HG02981 (cell line): Measurements from ENCODE around the gene LMNTD2.
A peak's percentile ranks its signal among the peaks of the same experiment; 100 is the strongest.

Source experiments
- ATAC-seq: cut with Tn5 transposase; IDR thresholded peaks from one replicate; pipeline ENCODE4 v1.9.1; 2021; ENCODE audit warnings: mild to moderate bottlenecking, moderate library complexity; ENCODE audit not compliant: unreplicated experiment

LMNTD2 gene

GRCh38 chr11:554428-555226 is 5.9 kb downstream of the LMNTD2 start:
- ATAC-seq = peak; percentile 69

GRCh38 chr11:553988-554340 is 6.6 kb downstream of the LMNTD2 start:
- ATAC-seq = no peak

- no peak for ATAC-seq
Observed at GRCh38 chr11:553083-553987, 7.2 kb downstream of the LMNTD2 start.

GRCh38 chr11:551596-551995 is 8.9 kb downstream of the LMNTD2 start:
- no peak for ATAC-seq

- ATAC-seq = no peak
Observed at GRCh38 chr11:551131-551530, 9.4 kb downstream of the LMNTD2 start.

- ATAC-seq = no peak
Observed at GRCh38 chr11:550746-551085, 9.8 kb downstream of the LMNTD2 start.

GRCh38 chr11:550021-550745 is 10.4 kb downstream of the LMNTD2 start:
- ATAC-seq = no peak

- no peak for ATAC-seq
Observed at GRCh38 chr11:548700-549603, 11.6 kb downstream of the LMNTD2 start.

- ATAC-seq = no peak
Observed at GRCh38 chr11:545171-545570, 15.4 kb downstream of the LMNTD2 start.

- ATAC-seq = no peak
Observed at GRCh38 chr11:544817-545166, 15.7 kb downstream of the LMNTD2 start.

GRCh38 chr11:541433-541885 is 19.1 kb downstream of the LMNTD2 start:
- ATAC-seq = no peak

- no peak for ATAC-seq
Observed at GRCh38 chr11:540583-541432, 19.7 kb downstream of the LMNTD2 start.

- no peak for ATAC-seq
Observed at GRCh38 chr11:539971-540481, 20.5 kb downstream of the LMNTD2 start.

- ATAC-seq = no peak
Observed at GRCh38 chr11:538431-539051, 22.0 kb downstream of the LMNTD2 start.

GRCh38 chr11:537622-538430 is 22.7 kb downstream of the LMNTD2 start:
- ATAC-seq = no peak

- peak; percentile 51 for ATAC-seq
Observed at GRCh38 chr11:536841-537621, 23.5 kb downstream of the LMNTD2 start, which contains the start of gene LRRC56. Gene LRRC56 (plus strand): TSS chr11:537527. CDS start chr11:540685, 3,158 bp downstream.
